Activated CD8-positive, alpha-beta memory T cell treated with anti-CD3 and anti-CD28 coated beads for 1 hour (primary cell): Measurements from ENCODE around the gene ARHGEF3.

Experiments
- DNase-seq, 2 donors: peaks; one replicate each; pipeline ENCODE4 v3.0.0-alpha.2; 2020; ENCODE audit warnings: low read depth in 1 of 2; ENCODE audit errors: extremely low read depth in 1 of 2

ARHGEF3 gene

GRCh38 chr3:56688191-56688590, 113.6 kb downstream of the ARHGEF3 start:
- DNase-seq, result no peak

- DNase-seq, result no peak
Measured at GRCh38 chr3:56684029-56684428, 117.7 kb downstream of the ARHGEF3 start.

GRCh38 chr3:56683122-56683817, 118.5 kb downstream of the ARHGEF3 start, which contains the start of gene TASOR:
TSS of gene TASOR (minus strand) at chr3:56683265. CDS start at chr3:56683006, 259 bp downstream.
- peak; percentile 63 to 79 for DNase-seq

GRCh38 chr3:56682462-56683121, 119.2 kb downstream of the ARHGEF3 start:
- DNase-seq, result peak; percentile 42 to 64

GRCh38 chr3:56681984-56682461, 119.7 kb downstream of the ARHGEF3 start:
- DNase-seq, result no peak

- DNase-seq, result no peak
Measured at GRCh38 chr3:56680054-56680580, 121.6 kb downstream of the ARHGEF3 start.
